ENCODE measurements around the gene SMIM27. TPM values are rescaled to one million over a fixed set of nuclear protein-coding genes. Genes with fewer than 3 reads are reported as not detected.

Gene SMIM27
- total and polyA plus RNA-seq, 2 of the 13 experiments (the other 11 are each of a cell fraction or from before 2014, with no cell fraction given): 17.9 to 19.0 TPM

DNA sequence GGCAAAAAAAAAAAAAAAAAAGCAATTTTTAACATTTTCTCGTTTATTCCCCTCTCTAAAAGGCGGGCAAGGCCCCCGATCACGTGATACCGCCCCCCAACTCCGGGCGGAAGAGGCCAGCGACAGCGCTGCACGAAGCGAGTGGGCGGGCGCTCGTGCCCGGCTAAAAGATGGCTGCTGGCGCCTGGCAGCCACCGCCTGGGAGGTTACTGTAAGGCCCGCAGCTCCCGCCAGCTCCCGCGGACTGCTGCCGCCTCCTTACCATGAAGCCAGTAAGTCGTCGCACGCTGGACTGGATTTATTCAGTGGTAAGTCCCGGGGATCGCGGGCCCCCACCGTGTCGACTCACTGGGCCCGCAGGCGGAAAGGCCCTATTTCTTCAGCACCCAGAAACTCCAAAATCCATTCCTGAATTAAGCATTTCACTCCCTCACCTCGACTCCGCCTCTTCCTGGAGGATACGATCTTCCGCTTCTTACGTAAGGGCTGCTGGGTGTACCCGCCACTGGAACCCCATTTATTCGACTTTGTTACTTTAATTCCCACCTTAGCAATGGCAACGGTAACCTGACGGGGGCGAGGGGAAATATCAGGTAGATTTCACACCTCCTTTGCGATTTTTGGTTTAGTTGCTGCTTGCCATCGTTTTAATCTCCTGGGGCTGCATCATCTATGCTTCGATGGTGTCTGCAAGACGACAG, at the start of gene SMIM27, which contains the start of gene TOPORS (continued):
- TF ChIP-seq SMC3 (IDR thresholded peaks at IDR 0.05; ENCODE audit: low read length) (no peak), ARHGAP35 (CRISPR knock-in tag; IDR thresholded peaks at IDR 0.05; ENCODE audit: borderline replicate concordance) (peak; percentile 51; the same call in 1 of the 2 replicates), SALL2 (CRISPR knock-in tag; IDR thresholded peaks at IDR 0.05) (no peak; the same call in 1 of the 2 replicates), SP5 (CRISPR knock-in tag; IDR thresholded peaks at IDR 0.05; ENCODE audit: borderline replicate concordance, low read depth) (peak; percentile 31; the same call in 1 of the 2 replicates), ESRRA (CRISPR knock-in tag; IDR thresholded peaks at IDR 0.05; ENCODE audit: low read depth) (no peak), KMT2A (CRISPR knock-in tag; IDR thresholded peaks at IDR 0.05) (peak; percentile 66; the same call in 1 of the 2 replicates), KDM2A (CRISPR knock-in tag; IDR thresholded peaks at IDR 0.05; ENCODE audit: borderline replicate concordance, low read depth) (peak; percentile 96), ZSCAN29 (CRISPR knock-in tag; conservative IDR thresholded peaks at IDR 0.05) (0 out of 2 replicates have a peak, but pooled peaks have one; percentile 23), TMF1 (CRISPR knock-in tag; IDR thresholded peaks at IDR 0.05; ENCODE audit: low read depth) (peak; percentile 56; the same call in 1 of the 2 replicates), CAMTA2 (CRISPR knock-in tag; IDR thresholded peaks at IDR 0.05; ENCODE audit: borderline replicate concordance) (peak; percentile 65; the same call in 1 of the 2 replicates), ZNF746 (CRISPR knock-in tag; IDR thresholded peaks at IDR 0.05) (peak; percentile 47; the same call in 1 of the 2 replicates), ZSCAN9 (CRISPR knock-in tag; IDR thresholded peaks at IDR 0.05; ENCODE audit: borderline replicate concordance) (peak; percentile 83; the same call in 1 of the 2 replicates), ZNF557 (CRISPR knock-in tag; IDR thresholded peaks at IDR 0.05) (no peak), NR2C2 (CRISPR knock-in tag; IDR thresholded peaks at IDR 0.05; ENCODE audit: borderline replicate concordance) (peak; percentile 90), ZNF775 (CRISPR knock-in tag; IDR thresholded peaks at IDR 0.05; ENCODE audit: borderline replicate concordance) (peak; percentile 67; the same call in 1 of the 2 replicates), ZNF780A (CRISPR knock-in tag; IDR thresholded peaks at IDR 0.05) (no peak), DNMT3B (CRISPR knock-in tag; conservative IDR thresholded peaks at IDR 0.05) (no peak), GZF1 (CRISPR knock-in tag; IDR thresholded peaks at IDR 0.05) (no peak; the same call in 1 of the 2 replicates), ZNF839 (CRISPR knock-in tag; IDR thresholded peaks at IDR 0.05; ENCODE audit: borderline replicate concordance) (no peak)
- TF ChIP-seq, protein P1, sequence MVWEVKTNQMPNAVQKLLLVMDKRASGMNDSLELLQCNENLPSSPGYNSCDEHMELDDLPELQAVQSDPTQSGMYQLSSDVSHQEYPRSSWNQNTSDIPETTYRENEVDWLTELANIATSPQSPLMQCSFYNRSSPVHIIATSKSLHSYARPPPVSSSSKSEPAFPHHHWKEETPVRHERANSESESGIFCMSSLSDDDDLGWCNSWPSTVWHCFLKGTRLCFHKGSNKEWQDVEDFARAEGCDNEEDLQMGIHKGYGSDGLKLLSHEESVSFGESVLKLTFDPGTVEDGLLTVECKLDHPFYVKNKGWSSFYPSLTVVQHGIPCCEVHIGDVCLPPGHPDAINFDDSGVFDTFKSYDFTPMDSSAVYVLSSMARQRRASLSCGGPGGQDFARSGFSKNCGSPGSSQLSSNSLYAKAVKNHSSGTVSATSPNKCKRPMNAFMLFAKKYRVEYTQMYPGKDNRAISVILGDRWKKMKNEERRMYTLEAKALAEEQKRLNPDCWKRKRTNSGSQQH (CRISPR knock-in tag; IDR thresholded peaks at IDR 0.05; ENCODE audit: low read depth): peak; percentile 93
- TF ChIP-seq, protein P2, sequence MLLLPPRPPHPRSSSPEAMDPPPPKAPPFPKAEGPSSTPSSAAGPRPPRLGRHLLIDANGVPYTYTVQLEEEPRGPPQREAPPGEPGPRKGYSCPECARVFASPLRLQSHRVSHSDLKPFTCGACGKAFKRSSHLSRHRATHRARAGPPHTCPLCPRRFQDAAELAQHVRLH (CRISPR knock-in tag; IDR thresholded peaks at IDR 0.05; ENCODE audit: borderline replicate concordance, low read depth): peak; percentile 86; the same call in 1 of the 2 replicates
- TF ChIP-seq, protein P3, sequence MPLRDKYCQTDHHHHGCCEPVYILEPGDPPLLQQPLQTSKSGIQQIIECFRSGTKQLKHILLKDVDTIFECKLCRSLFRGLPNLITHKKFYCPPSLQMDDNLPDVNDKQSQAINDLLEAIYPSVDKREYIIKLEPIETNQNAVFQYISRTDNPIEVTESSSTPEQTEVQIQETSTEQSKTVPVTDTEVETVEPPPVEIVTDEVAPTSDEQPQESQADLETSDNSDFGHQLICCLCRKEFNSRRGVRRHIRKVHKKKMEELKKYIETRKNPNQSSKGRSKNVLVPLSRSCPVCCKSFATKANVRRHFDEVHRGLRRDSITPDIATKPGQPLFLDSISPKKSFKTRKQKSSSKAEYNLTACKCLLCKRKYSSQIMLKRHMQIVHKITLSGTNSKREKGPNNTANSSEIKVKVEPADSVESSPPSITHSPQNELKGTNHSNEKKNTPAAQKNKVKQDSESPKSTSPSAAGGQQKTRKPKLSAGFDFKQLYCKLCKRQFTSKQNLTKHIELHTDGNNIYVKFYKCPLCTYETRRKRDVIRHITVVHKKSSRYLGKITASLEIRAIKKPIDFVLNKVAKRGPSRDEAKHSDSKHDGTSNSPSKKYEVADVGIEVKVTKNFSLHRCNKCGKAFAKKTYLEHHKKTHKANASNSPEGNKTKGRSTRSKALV (CRISPR knock-in tag; IDR thresholded peaks at IDR 0.05): no peak
- TF ChIP-seq, protein P4, sequence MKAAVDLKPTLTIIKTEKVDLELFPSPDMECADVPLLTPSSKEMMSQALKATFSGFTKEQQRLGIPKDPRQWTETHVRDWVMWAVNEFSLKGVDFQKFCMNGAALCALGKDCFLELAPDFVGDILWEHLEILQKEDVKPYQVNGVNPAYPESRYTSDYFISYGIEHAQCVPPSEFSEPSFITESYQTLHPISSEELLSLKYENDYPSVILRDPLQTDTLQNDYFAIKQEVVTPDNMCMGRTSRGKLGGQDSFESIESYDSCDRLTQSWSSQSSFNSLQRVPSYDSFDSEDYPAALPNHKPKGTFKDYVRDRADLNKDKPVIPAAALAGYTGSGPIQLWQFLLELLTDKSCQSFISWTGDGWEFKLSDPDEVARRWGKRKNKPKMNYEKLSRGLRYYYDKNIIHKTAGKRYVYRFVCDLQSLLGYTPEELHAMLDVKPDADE (CRISPR knock-in tag; IDR thresholded peaks at IDR 0.05): no peak
- TF ChIP-seq, protein P5, sequence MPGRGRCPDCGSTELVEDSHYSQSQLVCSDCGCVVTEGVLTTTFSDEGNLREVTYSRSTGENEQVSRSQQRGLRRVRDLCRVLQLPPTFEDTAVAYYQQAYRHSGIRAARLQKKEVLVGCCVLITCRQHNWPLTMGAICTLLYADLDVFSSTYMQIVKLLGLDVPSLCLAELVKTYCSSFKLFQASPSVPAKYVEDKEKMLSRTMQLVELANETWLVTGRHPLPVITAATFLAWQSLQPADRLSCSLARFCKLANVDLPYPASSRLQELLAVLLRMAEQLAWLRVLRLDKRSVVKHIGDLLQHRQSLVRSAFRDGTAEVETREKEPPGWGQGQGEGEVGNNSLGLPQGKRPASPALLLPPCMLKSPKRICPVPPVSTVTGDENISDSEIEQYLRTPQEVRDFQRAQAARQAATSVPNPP (CRISPR knock-in tag; IDR thresholded peaks at IDR 0.05): 0 out of 2 replicates have a peak, but pooled peaks have one; percentile 68

All from HepG2 (cell line).